Heart left ventricle (tissue), 16 donors: ENCODE results near the gene ATAT1. TPM values are rescaled to one million over a fixed set of nuclear protein-coding genes. Genes with fewer than 3 reads are reported as not detected.
A peak's percentile ranks its signal among the peaks of the same experiment; 100 is the strongest.
"Not testable (repeated sequence)": the region's sequence is repeated elsewhere in the genome, so short reads cannot be mapped to it uniquely, and the experiment has no call there.

ENCODE experiments used
- ATAC-seq, 4 donors: fragments of 200-7000 bp; cut with Tn5 transposase; one replicate each; pipeline ENCODE4 v1.9.1; 2020 to 2022; ENCODE audit warnings: moderate library complexity in 4 of 4, mild to moderate bottlenecking in 3 of 4, moderate number of reproducible peaks in 1 of 4
- DNase-seq, 5 donors: peaks; one replicate each; pipeline ENCODE4 v3.0.0-alpha.2; 2020
- H3K27ac ChIP-seq, 12 donors: fragments of 200-600 bp; sonication (generic) in 4 of 12; one replicate each; pipeline versions ENCODE4 v1.5.0 to v1.8.0; 2016 to 2022; ENCODE audit warnings: mild to moderate bottlenecking in 2 of 12
- H3K27me3 ChIP-seq, 9 donors: fragments of 200-600 bp; sonication (generic) in 2 of 9; one replicate each; pipeline versions ENCODE4 v1.5.1 to v1.8.0; 2016 to 2022; ENCODE audit warnings: mild to moderate bottlenecking in 3 of 9
- H3K36me3 ChIP-seq, 9 donors: fragments of 200-600 bp; sonication (generic) in 2 of 9; one replicate each; pipeline versions ENCODE4 v1.5.0 to v1.8.0; 2018 to 2022; ENCODE audit warnings: mild to moderate bottlenecking in 2 of 9
- H3K4me1 ChIP-seq, 12 donors: fragments of 200-600 bp; sonication (generic) in 4 of 12; one replicate each; pipeline versions ENCODE4 v1.5.0 to v1.8.0; 2016 to 2022; ENCODE audit warnings: mild to moderate bottlenecking in 3 of 12
- H3K4me3 ChIP-seq, 12 donors: fragments of 200-600 bp; sonication (generic) in 4 of 12; one replicate each; pipeline versions ENCODE4 v1.5.0 to v1.8.0; 2017 to 2022; ENCODE audit warnings: mild to moderate bottlenecking in 9 of 12, moderate library complexity in 4 of 12
- H3K9me3 ChIP-seq, 12 donors: fragments of 200-600 bp; sonication (generic) in 4 of 12; one replicate each; pipeline versions ENCODE4 v1.5.0 to v1.8.0; 2016 to 2022; ENCODE audit warnings: mild to moderate bottlenecking in 1 of 12
- POLR2A ChIP-seq, 2 donors: fragments of 450-650 bp; IDR thresholded peaks; one replicate each; pipeline ENCODE4 v1.6.1; 2017; ENCODE audit warnings: antibody characterized with exemption in 2 of 2, mild to moderate bottlenecking in 2 of 2, moderate library complexity in 2 of 2
- WGBS, 4 donors: extraction: QIAGEN DNeasy Blood & Tissue Kit in 2 of 4; methylation state at CpG; one replicate each; pipeline versions ENCODE4 v1.1.5 to v1.1.7; 2013 to 2018; 5-methylcytosine and 5-hydroxymethylcytosine counted together
- intact Hi-C, 10 donors: fragments of 100-400 bp; cut with DNase I; formaldehyde crosslinking; loops; one replicate each; pipeline versions ENCODE4 v1.11.1 to v1.14.2; 2022
- polyA plus RNA-seq, 2 donors: library from polyadenylated mRNA; stranded (reverse); fragments of 200-250 nt; gene quantifications; one replicate each; pipeline ENCODE4 v1.2.3, GENCODE V29; 2013
- total RNA-seq, 9 donors: library from RNA; depleted of rRNA in 2 of 9; stranded (reverse); fragments of >200 nt in 2 of 9; fragmentation: NEBNext Ultra II Directional in 3 of 9; extraction: Animal tissue kit (Norgen Biotek cat#: 25700) in 3 of 9; gene quantifications; one replicate each; pipeline versions ENCODE4 v1.1.0 to v1.2.4, GENCODE V29; 2016 to 2023
- TF ChIP-seq, protein P1 (sequence below), 12 donors: fragments of 200-600 bp; sonication (generic) in 4 of 12; IDR thresholded peaks; one replicate each; pipeline versions ENCODE4 v1.5.0 to v1.8.0; 2018 to 2022; ENCODE audit warnings: antibody characterized with exemption in 12 of 12, mild to moderate bottlenecking in 5 of 12
- donor health status: ischemic (EF 13 %, LVEDD 7.1; RV severe dilation, severe dysfunction).
- donor health status: healthy with polysubstance abuse.
- donor health status: DM: no; HTN: yes; CAD: no.
- donor health status: DM: no; HTN: no; CAD: no.
- donor health status: ischemic (EF 25% LVEDD 6.9; RV normal size, moderate dysfunction).
- donor health status: ischemic (EF 25% LVEDD 5.7; RV mildly dilated, moderate dysfunction).
- donor health status: healthy.
- donor health status: DM: yes; HTN: yes; CAD: no.
- donor health status: ischemic (EF 35%, LVEDD 5.7; RV mildly dilated, moderate dysfunction).
- donor health status: nonischemic (EF 11% LVEDD 7.7; RV severe dilation, severe dysfunction).
- donor health status: DM: yes; HTN: yes; CAD: no.
- donor health status: PGD.
- donor health status: ischemic (EF 29% LVEDD 5.4; RV normal size, mild dysfunction).
- donor health status: nonischemic (EF 23%, LVEDD 6.1; RV moderate dilation, normal function).

The ATAT1 gene
- total and polyA plus RNA-seq, 11 donors: 1.1 to 7.0 (median 3.3) TPM

DNA sequence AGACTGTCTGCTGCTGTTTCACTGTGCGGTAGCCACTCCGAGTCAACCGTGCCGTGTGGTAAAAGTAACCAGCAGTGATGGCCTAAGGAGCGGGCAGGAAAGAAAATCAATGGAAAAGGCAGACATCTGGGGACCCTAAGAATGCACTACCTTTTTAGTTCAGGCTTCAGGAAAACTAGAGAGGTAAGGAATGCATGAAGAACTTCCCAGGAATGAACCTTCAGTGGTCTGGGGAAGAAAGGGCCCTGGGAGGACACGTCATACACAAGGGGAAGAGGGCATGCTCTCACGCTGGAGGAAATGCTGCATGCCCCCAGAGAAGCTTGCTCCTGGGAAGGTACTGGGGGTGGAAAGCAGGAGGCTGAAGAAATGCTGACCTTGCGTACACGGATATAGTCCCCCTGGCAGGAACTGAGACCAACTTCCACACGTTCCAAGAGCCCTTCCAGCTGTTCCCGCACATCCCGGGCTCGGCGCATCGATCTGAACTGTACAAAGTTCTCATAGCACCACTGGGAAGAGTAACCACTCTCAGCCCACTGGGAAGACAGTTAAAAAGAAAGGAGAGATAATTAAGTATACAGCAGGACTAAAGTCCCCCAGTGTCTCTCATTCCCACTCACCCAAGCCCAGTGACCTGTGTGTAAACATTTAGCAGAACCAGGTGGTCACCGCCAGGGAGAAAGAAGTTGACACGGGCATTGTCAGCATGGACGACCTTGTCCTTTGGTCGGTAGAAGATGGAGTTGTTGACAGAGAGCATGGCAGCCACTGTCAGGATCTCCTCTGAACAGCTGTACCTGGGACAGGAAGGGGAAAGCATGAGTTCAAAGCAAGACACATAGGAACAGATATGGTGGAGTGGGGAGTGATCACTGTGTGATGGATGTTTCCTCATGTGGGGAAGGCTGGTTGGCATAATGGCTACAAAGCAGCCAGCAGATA lies 28.4 kb downstream of the ATAT1 start:
- Histone ChIP-seq H3K27ac (no peak overlapping the region), H3K27me3 (no peaks in the 10 kb centered on the region), H3K36me3 (peaks cover 8 to 100% (median 95%) of the 10 kb centered on the region in 9 donors), H3K4me1 (peaks cover 0 to 6% (median 0%) of the 10 kb centered on the region in 12 donors), H3K4me3 (no peak overlapping the region), H3K9me3 (no peaks in the 10 kb centered on the region)
- TF ChIP-seq, protein P1, sequence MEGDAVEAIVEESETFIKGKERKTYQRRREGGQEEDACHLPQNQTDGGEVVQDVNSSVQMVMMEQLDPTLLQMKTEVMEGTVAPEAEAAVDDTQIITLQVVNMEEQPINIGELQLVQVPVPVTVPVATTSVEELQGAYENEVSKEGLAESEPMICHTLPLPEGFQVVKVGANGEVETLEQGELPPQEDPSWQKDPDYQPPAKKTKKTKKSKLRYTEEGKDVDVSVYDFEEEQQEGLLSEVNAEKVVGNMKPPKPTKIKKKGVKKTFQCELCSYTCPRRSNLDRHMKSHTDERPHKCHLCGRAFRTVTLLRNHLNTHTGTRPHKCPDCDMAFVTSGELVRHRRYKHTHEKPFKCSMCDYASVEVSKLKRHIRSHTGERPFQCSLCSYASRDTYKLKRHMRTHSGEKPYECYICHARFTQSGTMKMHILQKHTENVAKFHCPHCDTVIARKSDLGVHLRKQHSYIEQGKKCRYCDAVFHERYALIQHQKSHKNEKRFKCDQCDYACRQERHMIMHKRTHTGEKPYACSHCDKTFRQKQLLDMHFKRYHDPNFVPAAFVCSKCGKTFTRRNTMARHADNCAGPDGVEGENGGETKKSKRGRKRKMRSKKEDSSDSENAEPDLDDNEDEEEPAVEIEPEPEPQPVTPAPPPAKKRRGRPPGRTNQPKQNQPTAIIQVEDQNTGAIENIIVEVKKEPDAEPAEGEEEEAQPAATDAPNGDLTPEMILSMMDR (IDR thresholded peaks at IDR 0.05): no peak
- TF ChIP-seq POLR2A (IDR thresholded peaks at IDR 0.05): no peak
- 89 to 92% (median 89%) methylated on average over 19 of the region's 19 CpGs for WGBS, 4 donors
- no peak for DNase-seq
- intact Hi-C loops: no loop called here
- ATAC-seq: no peak

DNA sequence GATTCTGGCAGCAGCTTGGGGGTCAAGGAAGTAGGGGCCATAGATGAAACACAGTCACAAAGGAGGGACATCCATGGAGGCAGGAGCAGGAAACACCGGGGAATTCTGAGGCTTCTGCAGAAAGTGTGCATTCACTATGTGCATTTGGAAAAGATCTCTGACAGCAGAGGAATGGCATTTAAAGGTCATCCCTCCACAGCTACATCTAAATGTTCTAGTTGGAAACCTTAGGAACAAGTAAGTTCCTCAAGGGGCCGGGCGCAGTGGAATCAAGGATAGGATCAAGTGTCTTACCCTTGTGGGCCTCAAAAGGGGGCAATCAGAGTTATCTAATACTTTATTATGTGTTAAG lies 29.0 kb downstream of the ATAT1 start:
- DNase-seq (no peak), ATAC-seq (no peak)
- Histone ChIP-seq H3K4me3 (no peak overlapping the region), H3K27ac (no peak overlapping the region), H3K4me1 (peaks cover 0 to 6% (median 0%) of the 10 kb centered on the region in 12 donors), H3K9me3 (no peaks in the 10 kb centered on the region), H3K36me3 (peaks cover 8 to 100% (median 100%) of the 10 kb centered on the region in 9 donors), H3K27me3 (no peaks in the 10 kb centered on the region)
- intact Hi-C loops: no loop called here
- TF ChIP-seq, protein P1 (IDR thresholded peaks at IDR 0.05): no peak
- 94 to 98% (median 95%) methylated on average over 3 of the region's 3 CpGs for WGBS, 4 donors

DNA sequence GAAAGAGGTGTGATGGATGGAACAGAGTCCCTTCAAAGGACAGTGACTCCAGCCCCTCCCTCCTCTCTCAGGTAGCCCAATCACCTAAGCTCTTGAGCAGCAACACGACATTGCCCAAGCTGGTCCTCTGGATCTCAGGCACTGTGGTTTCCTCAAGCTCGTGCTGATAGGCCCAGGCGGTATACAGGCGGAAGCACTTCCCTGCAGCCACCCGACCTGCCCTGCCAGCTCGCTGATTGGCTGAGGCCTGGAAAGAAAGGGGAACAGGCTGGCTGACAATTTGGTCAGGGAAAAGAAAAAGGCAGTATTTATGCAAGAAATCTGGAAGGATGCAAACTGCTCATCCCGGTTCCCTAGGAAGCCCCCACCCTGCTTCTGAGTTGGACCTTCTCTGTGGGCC lies 29.8 kb downstream of the ATAT1 start:
- Histone ChIP-seq H3K4me3 (no peak overlapping the region), H3K36me3 (peaks cover 8 to 100% (median 100%) of the 10 kb centered on the region in 9 donors), H3K27ac (no peak overlapping the region), H3K4me1 (peaks cover 0 to 6% (median 0%) of the 10 kb centered on the region in 12 donors), H3K27me3 (no peaks in the 10 kb centered on the region), H3K9me3 (no peaks in the 10 kb centered on the region)
- WGBS, 4 donors: 68 to 88% (median 81%) methylated on average over 7 of the region's 7 CpGs
- DNase-seq: no peak
- no peak for TF ChIP-seq POLR2A (IDR thresholded peaks at IDR 0.05)
- TF ChIP-seq, protein P1 (IDR thresholded peaks at IDR 0.05): no peak
- peak in 2 of 4 donors; percentile 25 to 37 for ATAC-seq
- intact Hi-C loops: no loop called here

DNA sequence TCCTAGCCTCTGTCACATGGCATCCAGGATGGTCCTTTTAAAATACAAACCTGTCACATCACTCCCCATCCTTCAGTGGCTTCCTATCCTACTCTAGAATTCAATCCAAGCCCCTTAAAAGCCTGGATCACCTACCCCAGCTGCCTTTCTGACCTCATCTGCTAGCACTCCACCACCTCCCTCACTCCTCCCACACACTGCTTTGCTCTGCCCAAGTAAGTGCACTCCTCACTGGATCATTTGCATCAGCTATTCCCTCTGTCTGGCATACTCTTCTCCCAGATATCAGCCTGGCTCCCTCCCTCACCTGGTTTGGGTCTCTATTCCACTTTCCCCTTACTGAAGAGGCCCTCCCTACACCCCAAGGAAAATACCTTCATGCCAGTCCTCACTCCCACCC lies 30.8 kb downstream of the ATAT1 start:
- DNase-seq (no peak), ATAC-seq (no peak)
- no peaks in the 10 kb centered on the region for H3K27me3 ChIP-seq
- no peak overlapping the region for H3K4me3 ChIP-seq
- H3K27ac ChIP-seq: no peak overlapping the region
- H3K9me3 ChIP-seq: no peaks in the 10 kb centered on the region
- peaks cover 8 to 100% (median 100%) of the 10 kb centered on the region in 9 donors for H3K36me3 ChIP-seq
- H3K4me1 ChIP-seq: peaks cover 0 to 6% (median 0%) of the 10 kb centered on the region in 12 donors
- TF ChIP-seq POLR2A (IDR thresholded peaks at IDR 0.05): no peak
- TF ChIP-seq, protein P1 (IDR thresholded peaks at IDR 0.05): no peak
- intact Hi-C loops: no loop called here

DNA sequence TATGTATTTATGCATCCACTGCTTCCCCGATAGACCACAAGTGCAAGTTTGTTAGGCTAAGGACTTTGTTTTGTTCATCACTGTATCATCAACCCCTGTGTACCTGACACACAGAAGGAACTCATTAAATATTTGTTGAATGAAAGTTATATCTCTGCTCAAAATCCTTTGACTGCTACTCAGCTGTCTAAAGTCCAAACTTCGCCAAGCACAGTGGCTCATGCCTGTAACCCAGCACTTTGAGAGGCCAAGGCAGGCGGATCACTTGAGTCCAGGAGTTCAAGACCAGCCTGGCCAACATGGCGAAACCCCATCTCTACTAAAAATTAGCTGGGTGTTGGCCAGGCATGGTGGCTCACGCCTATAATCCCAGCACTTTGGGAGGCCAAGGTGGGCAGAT lies 31.2 kb downstream of the ATAT1 start:
- intact Hi-C loops, H3K9me3 ChIP-seq, H3K4me3 ChIP-seq, H3K27ac ChIP-seq, H3K27me3 ChIP-seq, H3K4me1 ChIP-seq, ATAC-seq, DNase-seq: not testable (repeated sequence)
- H3K36me3 ChIP-seq: peaks cover 8 to 100% (median 100%) of the 10 kb centered on the region in 9 donors
- WGBS, 4 donors: 86 to 98% (median 94%) methylated on average over 5 of the region's 5 CpGs
